ENCODE measurements around the gene CHRM2.

The CHRM2 gene

DNA sequence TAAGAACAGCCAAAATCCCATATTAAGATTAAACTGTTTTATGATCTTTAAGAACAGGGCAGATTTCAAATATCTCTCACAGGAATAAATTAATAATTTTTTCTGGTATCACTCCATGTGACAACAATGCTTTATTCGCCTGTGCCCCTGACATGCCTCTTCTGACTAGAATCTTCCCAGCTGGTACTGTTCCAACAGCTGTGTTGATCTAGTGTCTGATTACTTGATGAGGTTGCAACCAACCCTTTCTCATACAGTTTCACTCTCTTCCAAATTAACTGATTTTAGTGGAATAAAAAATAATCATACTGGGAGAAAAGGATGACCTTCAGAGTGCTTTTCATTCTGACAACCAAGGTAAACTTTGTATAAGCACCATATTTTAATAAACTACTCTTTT, 151.9 kb downstream of the CHRM2 start:
- no peak for TF ChIP-seq CREB1 (IDR thresholded peaks at IDR 0.05; ENCODE audit: low read depth)
- TF ChIP-seq, protein P1, sequence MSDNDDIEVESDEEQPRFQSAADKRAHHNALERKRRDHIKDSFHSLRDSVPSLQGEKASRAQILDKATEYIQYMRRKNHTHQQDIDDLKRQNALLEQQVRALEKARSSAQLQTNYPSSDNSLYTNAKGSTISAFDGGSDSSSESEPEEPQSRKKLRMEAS (IDR thresholded peaks at IDR 0.05): no peak
- no peak for TF ChIP-seq REST (IDR thresholded peaks at IDR 0.05; ENCODE audit: low read depth)
- no peak for TF ChIP-seq TCF12 (IDR thresholded peaks at IDR 0.05; ENCODE audit: low read depth)
- TF ChIP-seq TAF1 (IDR thresholded peaks at IDR 0.05; ENCODE audit: low read depth): no peak

GRCh38 chr7:137025469-137026175, 157.2 kb downstream of the CHRM2 start:
- no peak for TF ChIP-seq YY1 (IDR thresholded peaks at IDR 0.05; ENCODE audit: low read depth)
- no peak for TF ChIP-seq EGR1 (IDR thresholded peaks at IDR 0.05)
- TF ChIP-seq TAF1 (IDR thresholded peaks at IDR 0.05; ENCODE audit: low read depth): no peak
- TF ChIP-seq RAD21 (IDR thresholded peaks at IDR 0.05; ENCODE audit: low read depth): no peak
- TF ChIP-seq TCF12 (IDR thresholded peaks at IDR 0.05; ENCODE audit: low read depth): no peak
- TF ChIP-seq REST (IDR thresholded peaks at IDR 0.05; ENCODE audit: low read depth): no peak
- TF ChIP-seq CREB1 (IDR thresholded peaks at IDR 0.05; ENCODE audit: low read depth): no peak
- no peak for TF ChIP-seq ZBTB7A (IDR thresholded peaks at IDR 0.05; ENCODE audit: low read depth)
- TF ChIP-seq, protein P2, sequence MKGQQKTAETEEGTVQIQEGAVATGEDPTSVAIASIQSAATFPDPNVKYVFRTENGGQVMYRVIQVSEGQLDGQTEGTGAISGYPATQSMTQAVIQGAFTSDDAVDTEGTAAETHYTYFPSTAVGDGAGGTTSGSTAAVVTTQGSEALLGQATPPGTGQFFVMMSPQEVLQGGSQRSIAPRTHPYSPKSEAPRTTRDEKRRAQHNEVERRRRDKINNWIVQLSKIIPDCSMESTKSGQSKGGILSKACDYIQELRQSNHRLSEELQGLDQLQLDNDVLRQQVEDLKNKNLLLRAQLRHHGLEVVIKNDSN (IDR thresholded peaks at IDR 0.05): no peak
- no peak for TF ChIP-seq TEAD4 (IDR thresholded peaks at IDR 0.05)
- no peak for TF ChIP-seq FOXM1 (IDR thresholded peaks at IDR 0.05; ENCODE audit: borderline replicate concordance, low read depth)
- no peak for TF ChIP-seq CEBPB (IDR thresholded peaks at IDR 0.05)
- TF ChIP-seq EP300 (IDR thresholded peaks at IDR 0.05; ENCODE audit: borderline replicate concordance): no peak
- TF ChIP-seq, protein P1 (IDR thresholded peaks at IDR 0.05): no peak
- no peak for TF ChIP-seq NFIC (IDR thresholded peaks at IDR 0.05)

- TF ChIP-seq CREB1 (IDR thresholded peaks at IDR 0.05; ENCODE audit: low read depth) (no peak), CEBPB (IDR thresholded peaks at IDR 0.05) (no peak)
These were observed 157.7 kb downstream of the CHRM2 start for GRCh38 chr7:137026176-137026500.

GRCh38 chr7:137032436-137032835, 164.0 kb downstream of the CHRM2 start:
- no peak for TF ChIP-seq RAD21 (IDR thresholded peaks at IDR 0.05; ENCODE audit: low read depth)
- TF ChIP-seq, protein P1 (IDR thresholded peaks at IDR 0.05): no peak
- TF ChIP-seq CREB1 (IDR thresholded peaks at IDR 0.05; ENCODE audit: low read depth): no peak
- no peak for TF ChIP-seq ZBTB7A (IDR thresholded peaks at IDR 0.05; ENCODE audit: low read depth)
- TF ChIP-seq, protein P2 (IDR thresholded peaks at IDR 0.05): no peak
- TF ChIP-seq REST (IDR thresholded peaks at IDR 0.05; ENCODE audit: low read depth): no peak
- TF ChIP-seq NFIC (IDR thresholded peaks at IDR 0.05): no peak
- no peak for TF ChIP-seq FOXM1 (IDR thresholded peaks at IDR 0.05; ENCODE audit: borderline replicate concordance, low read depth)
- TF ChIP-seq EP300 (IDR thresholded peaks at IDR 0.05; ENCODE audit: borderline replicate concordance): no peak
- TF ChIP-seq CEBPB (IDR thresholded peaks at IDR 0.05): no peak
- no peak for TF ChIP-seq TEAD4 (IDR thresholded peaks at IDR 0.05)
- no peak for TF ChIP-seq EGR1 (IDR thresholded peaks at IDR 0.05)
- no peak for TF ChIP-seq YY1 (IDR thresholded peaks at IDR 0.05; ENCODE audit: low read depth)
- no peak for TF ChIP-seq TAF1 (IDR thresholded peaks at IDR 0.05; ENCODE audit: low read depth)
- no peak for TF ChIP-seq TCF12 (IDR thresholded peaks at IDR 0.05; ENCODE audit: low read depth)

All from Ishikawa (cell line).